Neural cell (in vitro differentiated cells): Measurements from ENCODE around the gene ALOX5AP. TPM values are rescaled to one million over a fixed set of nuclear protein-coding genes. Genes with fewer than 3 reads are reported as not detected.

Source experiments
- H2AFZ ChIP-seq: fragments of 200-600, 300-800 bp; sonication (generic), shearing (Covaris generic); 2 replicates; pipeline ENCODE4 v1.6.0; 2014; ENCODE audit warnings: low read depth, mild to moderate bottlenecking, antibody characterized with exemption, low read length, moderate library complexity
- H3F3A ChIP-seq: fragments of 200-600 bp; shearing (Covaris generic); 2 replicates; pipeline ENCODE4 v1.6.1; 2016; ENCODE audit warnings: mild to moderate bottlenecking, moderate library complexity, mixed read lengths, antibody characterized with exemption, low read length; ENCODE audit not compliant: insufficient read depth, poor library complexity, severe bottlenecking
- H3K27ac ChIP-seq: fragments of 200-600, 300-800 bp; sonication (generic), shearing (Covaris generic); 2 replicates; pipeline ENCODE4 v1.5.1; 2014; ENCODE audit warnings: mild to moderate bottlenecking, low read length, moderate library complexity
- H3K27me3 ChIP-seq: fragments of 300-800, 200-600 bp; sonication (generic), shearing (Covaris generic); 2 replicates; pipeline ENCODE4 v1.6.0; 2014; ENCODE audit warnings: mild to moderate bottlenecking, low read depth, low read length, moderate library complexity; ENCODE audit not compliant: insufficient read depth
- H3K36me3 ChIP-seq: fragments of 300-800, 200-600 bp; sonication (generic), shearing (Covaris generic); 2 replicates; pipeline ENCODE4 v1.5.1; 2014; ENCODE audit warnings: mild to moderate bottlenecking, antibody characterized with exemption, low read length, moderate library complexity; ENCODE audit not compliant: insufficient read depth
- H3K4me2 ChIP-seq: fragments of 300-800, 200-600 bp; sonication (generic), shearing (Covaris generic); 2 replicates; pipeline ENCODE4 v1.6.0; 2014; ENCODE audit warnings: mild to moderate bottlenecking, low read length
- H3K4me3 ChIP-seq: fragments of 300-800, 200-600 bp; sonication (generic), shearing (Covaris generic); 2 replicates; pipeline ENCODE4 v1.5.1; 2014; ENCODE audit warnings: mild to moderate bottlenecking, low read length, moderate library complexity
- H3K79me2 ChIP-seq: fragments of 200-600 bp; shearing (Covaris generic); replicated peaks from 2 replicates; pipeline ENCODE4 v1.6.0; 2014; ENCODE audit warnings: mild to moderate bottlenecking, low read length, moderate library complexity; ENCODE audit not compliant: insufficient read depth
- H3K9ac ChIP-seq: fragments of 300-800, 200-600 bp; sonication (generic), shearing (Covaris generic); 2 replicates; pipeline ENCODE4 v1.6.1; 2016; ENCODE audit warnings: mild to moderate bottlenecking, low read length, mixed read lengths
- H3K9me2 ChIP-seq: fragments of 200-600 bp; shearing (Covaris generic); 2 replicates; pipeline ENCODE4 v1.6.1; 2016; ENCODE audit warnings: mild to moderate bottlenecking, low read length, mixed read lengths; ENCODE audit not compliant: insufficient read depth
- H3K9me3 ChIP-seq: fragments of 200-600, 300-800 bp; sonication (generic), shearing (Covaris generic); 2 replicates; pipeline ENCODE4 v1.6.1; 2016; ENCODE audit warnings: mild to moderate bottlenecking, mixed run types, low read length, moderate library complexity, mixed read lengths
- H4K20me1 ChIP-seq: fragments of 200-600 bp; shearing (Covaris generic); 2 replicates; pipeline ENCODE4 v1.6.1; 2016; ENCODE audit warnings: mild to moderate bottlenecking, mixed run types; ENCODE audit not compliant: insufficient read depth
- CTCF ChIP-seq: fragments of 450-650 bp; IDR thresholded peaks from 2 replicates; pipeline ENCODE4 v1.5.1; 2014; ENCODE audit warnings: antibody characterized with exemption, mild to moderate bottlenecking, moderate library complexity; ENCODE audit not compliant: poor library complexity, severe bottlenecking
- EP300 ChIP-seq: fragments of 450-650 bp; conservative IDR thresholded peaks from 2 replicates; pipeline ENCODE4 v1.6.1; 2014; ENCODE audit warnings: antibody characterized with exemption, mild to moderate bottlenecking, moderate library complexity; ENCODE audit not compliant: poor library complexity, severe bottlenecking
- EZH2 ChIP-seq: fragments of 200-600, 300-800 bp; shearing (Covaris generic), sonication (generic); IDR thresholded peaks from 2 replicates; pipeline ENCODE4 v1.6.1; 2014; ENCODE audit warnings: antibody characterized with exemption, low read length, borderline replicate concordance, mild to moderate bottlenecking; ENCODE audit not compliant: insufficient read depth, poor library complexity, severe bottlenecking
- MXI1 ChIP-seq: fragments of 450-650 bp; conservative IDR thresholded peaks from 2 replicates; pipeline ENCODE4 v1.6.1; 2014; ENCODE audit warnings: antibody characterized with exemption, mild to moderate bottlenecking; ENCODE audit not compliant: poor library complexity, severe bottlenecking
- POLR2AphosphoS5 ChIP-seq: IDR thresholded peaks from 2 replicates; pipeline ENCODE4 v1.6.1; 2012
- RAD21 ChIP-seq: fragments of 450-650 bp; conservative IDR thresholded peaks from 2 replicates; pipeline ENCODE4 v1.6.1; 2014; ENCODE audit warnings: antibody characterized with exemption, mild to moderate bottlenecking, moderate library complexity
- REST ChIP-seq: IDR thresholded peaks from 2 replicates; pipeline ENCODE4 v1.6.1; 2012; ENCODE audit warnings: borderline replicate concordance
- SMC3 ChIP-seq: fragments of 450-650 bp; conservative IDR thresholded peaks from 2 replicates; pipeline ENCODE4 v1.6.1; 2014; ENCODE audit warnings: antibody characterized with exemption, mild to moderate bottlenecking, moderate library complexity; ENCODE audit not compliant: poor library complexity
- TAF1 ChIP-seq: IDR thresholded peaks from 2 replicates; pipeline ENCODE4 v1.6.1; 2012; ENCODE audit warnings: low read depth
- polyA plus RNA-seq: library from polyadenylated mRNA; depleted of rRNA; stranded (reverse); fragments of >200 nt; gene quantifications from 2 replicates; pipeline ENCODE4 v1.2.3, GENCODE V29; 2014

The ALOX5AP gene
- polyA plus RNA-seq, 1 donor from 2014 or later: not detected

GRCh38 chr13:30714629-30715371 is 20.5 kb upstream of the ALOX5AP start:
- H3K36me3 ChIP-seq: no peaks in the 10 kb centered on the region
- TF ChIP-seq CTCF: no peak
- TF ChIP-seq MXI1: no peak
- TF ChIP-seq RAD21: no peak
- TF ChIP-seq REST: no peak
- H3K27me3 ChIP-seq: no peaks in the 10 kb centered on the region

GRCh38 chr13:30715372-30715756 is 20.0 kb upstream of the ALOX5AP start:
- Histone ChIP-seq H3K27me3 (no peaks in the 10 kb centered on the region), H3K36me3 (no peaks in the 10 kb centered on the region), H2AFZ (no peak overlapping the region), H3K27ac (no peak overlapping the region), H3K79me2 (no peaks in the 10 kb centered on the region), H3K9ac (no peak overlapping the region), H4K20me1 (no peaks in the 10 kb centered on the region), H3K9me2 (no peaks in the 10 kb centered on the region), H3K4me2 (no peak overlapping the region), H3K9me3 (no peaks in the 10 kb centered on the region), H3F3A (no peaks in the 10 kb centered on the region), H3K4me3 (no peak overlapping the region)
- TF ChIP-seq REST: no peak
- TF ChIP-seq EP300: no peak
- TF ChIP-seq MXI1: no peak
- no peak for TF ChIP-seq SMC3
- TF ChIP-seq TAF1: no peak
- no peak for TF ChIP-seq EZH2
- TF ChIP-seq POLR2AphosphoS5: no peak
- no peak for TF ChIP-seq CTCF
- TF ChIP-seq RAD21: no peak

More at GRCh38 chr13:30714629-30715371, 20.5 kb upstream of the ALOX5AP start:
- H3F3A ChIP-seq: no peaks in the 10 kb centered on the region
- H2AFZ ChIP-seq: no peak overlapping the region
- H4K20me1 ChIP-seq: no peaks in the 10 kb centered on the region
- H3K4me3 ChIP-seq: no peak overlapping the region
- no peaks in the 10 kb centered on the region for H3K79me2 ChIP-seq
- H3K27ac ChIP-seq: no peak overlapping the region
- H3K9me2 ChIP-seq: no peaks in the 10 kb centered on the region
- no peak overlapping the region for H3K4me2 ChIP-seq
- H3K9ac ChIP-seq: no peak overlapping the region
- H3K9me3 ChIP-seq: no peaks in the 10 kb centered on the region
